HG02571 (cell line): ENCODE data around the gene ZFAND6.
"Not testable (repeated sequence)": the region's sequence is repeated elsewhere in the genome, so short reads cannot be mapped to it uniquely, and the experiment has no call there.

Experiments
- ATAC-seq: cut with Tn5 transposase; IDR thresholded peaks from one replicate; pipeline ENCODE4 v1.9.1; 2021; ENCODE audit warnings: mild to moderate bottlenecking, moderate library complexity; ENCODE audit not compliant: unreplicated experiment

The ZFAND6 gene

DNA sequence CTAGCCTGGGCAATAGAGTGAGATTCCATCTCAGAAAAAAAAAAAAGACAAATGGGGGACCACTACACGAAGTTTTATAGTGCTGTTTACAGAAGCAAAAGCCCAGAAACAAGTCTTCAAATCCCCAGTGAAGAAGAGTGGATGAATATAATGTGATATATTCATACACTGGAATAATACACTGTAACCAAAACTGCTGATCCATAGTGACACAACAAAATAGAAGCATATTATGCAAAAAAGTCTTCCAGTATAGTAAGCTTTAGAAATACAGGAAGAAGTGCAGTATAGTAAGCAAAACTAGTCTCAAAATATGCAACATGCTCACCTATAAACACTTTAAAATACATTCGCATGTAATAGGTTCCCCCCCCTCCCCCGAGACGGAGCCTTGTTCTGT, 81.4 kb downstream of the ZFAND6 start:
- ATAC-seq, result no peak

DNA sequence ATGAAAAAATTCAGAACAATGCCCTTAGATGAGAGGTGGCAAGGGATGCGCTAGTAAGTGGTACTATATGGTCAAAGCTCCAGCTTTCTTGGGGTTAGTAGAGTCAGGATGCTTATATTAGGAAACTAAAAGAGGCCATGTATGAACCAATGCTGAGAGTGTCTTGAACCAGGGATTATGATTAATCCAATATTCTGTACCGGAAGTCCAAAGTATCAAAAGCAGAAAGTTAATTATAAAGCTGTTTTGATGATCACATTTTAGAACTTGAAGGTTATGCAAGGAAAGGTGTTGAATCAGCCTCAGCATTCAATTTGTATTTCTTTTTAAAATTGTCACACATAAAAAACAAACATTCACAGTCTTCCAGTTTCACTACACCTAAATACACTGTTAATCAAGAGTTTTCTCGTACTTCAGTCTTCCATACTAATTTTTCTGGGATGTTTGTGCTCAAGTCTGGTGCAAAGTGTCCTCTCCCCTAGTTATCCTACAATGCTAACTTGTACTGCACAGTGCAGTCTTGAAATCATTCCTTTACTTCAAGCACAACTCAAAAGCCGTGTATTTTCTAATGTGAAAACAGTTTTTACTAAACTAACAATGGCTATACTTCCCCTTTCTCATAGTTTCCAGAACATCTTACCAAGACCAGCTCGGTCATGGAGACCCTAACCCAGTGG, 82.6 kb downstream of the ZFAND6 start:
- ATAC-seq, result no peak

DNA sequence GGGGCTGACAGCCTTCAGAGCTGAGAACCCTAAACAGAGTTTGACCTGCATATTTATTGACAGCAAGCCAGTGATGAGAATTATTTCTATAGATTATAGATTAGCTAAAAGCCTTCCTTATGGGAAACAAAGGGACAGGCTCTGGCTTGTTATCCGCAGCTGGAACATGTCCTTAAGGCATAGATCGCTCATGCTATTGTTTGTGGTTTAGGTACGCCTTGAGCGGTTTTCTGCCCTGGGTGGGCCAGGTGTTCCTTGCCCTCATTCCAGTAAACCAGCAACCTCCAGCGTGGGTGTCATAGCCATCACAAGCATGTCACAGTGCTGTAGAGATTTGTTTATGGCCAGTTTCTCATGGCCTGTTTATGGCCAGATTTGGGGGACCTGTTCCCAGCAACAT, 83.2 kb downstream of the ZFAND6 start:
- no peak for ATAC-seq

- no peak for ATAC-seq
Observed at GRCh38 chr15:80151148-80151547, 91.7 kb downstream of the ZFAND6 start.

DNA sequence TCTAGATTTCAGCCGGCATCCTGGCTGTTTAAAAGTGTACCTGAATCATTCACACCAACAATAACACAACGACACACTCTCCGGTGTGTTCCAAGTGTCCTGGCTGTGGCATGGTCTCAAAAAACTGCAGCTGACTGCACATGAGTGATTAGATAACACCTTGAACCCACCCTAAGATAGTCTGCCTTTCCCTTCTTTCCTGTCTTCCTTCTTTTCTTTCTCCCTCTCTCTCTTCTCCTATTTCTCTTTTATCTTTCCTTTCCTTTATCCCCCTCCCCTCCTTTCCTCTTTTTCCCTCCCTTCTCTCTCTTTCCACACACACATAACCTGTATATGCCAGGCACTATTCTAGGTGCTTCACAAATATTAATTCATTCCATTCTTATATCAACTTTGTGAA, 92.1 kb downstream of the ZFAND6 start:
- no peak for ATAC-seq

GRCh38 chr15:80152180-80152895, 92.9 kb downstream of the ZFAND6 start:
- peak; percentile 49 for ATAC-seq

GRCh38 chr15:80152896-80153876, 93.7 kb downstream of the ZFAND6 start, which contains the start of gene FAH:
Gene FAH, plus strand, starts transcription at chr15:80152999. Its CDS starts 56 bp downstream, at chr15:80153055.
- ATAC-seq, result peak; percentile 60

- no peak for ATAC-seq
Observed at GRCh38 chr15:80153900-80154299, 94.4 kb downstream of the ZFAND6 start.

DNA sequence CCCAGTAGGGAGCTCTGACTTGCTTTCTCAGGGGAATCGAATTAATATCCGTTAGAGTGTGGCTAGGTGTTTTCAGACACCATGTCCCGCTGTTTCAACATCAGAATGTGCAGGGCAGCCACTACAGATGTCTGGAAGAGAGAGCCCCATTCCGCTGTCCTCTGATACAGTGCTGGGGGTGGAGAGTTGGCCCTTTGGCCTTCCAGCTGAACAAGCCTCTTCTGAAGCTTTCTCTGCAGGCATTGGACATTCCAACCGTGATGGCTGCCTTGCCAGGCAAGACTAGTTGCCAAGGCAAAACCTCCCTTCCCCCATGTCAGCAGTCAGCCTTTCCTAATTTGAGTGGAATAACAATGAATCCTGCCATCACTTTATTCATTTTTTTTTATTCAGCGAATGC, 94.9 kb downstream of the ZFAND6 start:
- no peak for ATAC-seq

DNA sequence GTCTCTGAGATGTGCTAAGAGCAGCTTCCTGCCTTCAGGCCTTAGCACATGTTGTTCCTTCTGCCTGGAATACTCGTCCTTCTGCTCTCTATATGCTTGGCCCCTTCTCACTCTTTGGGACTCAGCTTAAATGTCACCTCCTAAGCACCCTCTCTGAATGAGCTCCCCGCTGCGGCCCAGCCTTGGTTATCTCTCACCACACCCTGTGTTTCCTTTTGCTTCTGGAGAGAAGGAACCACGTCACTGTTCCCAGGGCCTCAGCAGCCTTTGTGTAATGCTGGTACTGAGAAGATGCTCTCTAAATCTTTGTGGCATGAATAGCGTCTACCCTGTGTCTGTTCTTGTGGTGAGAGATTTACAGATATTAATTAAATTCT, 95.5 kb downstream of the ZFAND6 start:
- ATAC-seq, result no peak

- ATAC-seq, result not testable (repeated sequence)
Observed at GRCh38 chr15:80155378-80156175, 96.1 kb downstream of the ZFAND6 start.

- ATAC-seq, result no peak
Observed at GRCh38 chr15:80156176-80156720, 96.8 kb downstream of the ZFAND6 start.

- no peak for ATAC-seq
Observed at GRCh38 chr15:80157215-80157614, 97.7 kb downstream of the ZFAND6 start.

GRCh38 chr15:80159301-80159700, 99.8 kb downstream of the ZFAND6 start:
- ATAC-seq, result no peak

DNA sequence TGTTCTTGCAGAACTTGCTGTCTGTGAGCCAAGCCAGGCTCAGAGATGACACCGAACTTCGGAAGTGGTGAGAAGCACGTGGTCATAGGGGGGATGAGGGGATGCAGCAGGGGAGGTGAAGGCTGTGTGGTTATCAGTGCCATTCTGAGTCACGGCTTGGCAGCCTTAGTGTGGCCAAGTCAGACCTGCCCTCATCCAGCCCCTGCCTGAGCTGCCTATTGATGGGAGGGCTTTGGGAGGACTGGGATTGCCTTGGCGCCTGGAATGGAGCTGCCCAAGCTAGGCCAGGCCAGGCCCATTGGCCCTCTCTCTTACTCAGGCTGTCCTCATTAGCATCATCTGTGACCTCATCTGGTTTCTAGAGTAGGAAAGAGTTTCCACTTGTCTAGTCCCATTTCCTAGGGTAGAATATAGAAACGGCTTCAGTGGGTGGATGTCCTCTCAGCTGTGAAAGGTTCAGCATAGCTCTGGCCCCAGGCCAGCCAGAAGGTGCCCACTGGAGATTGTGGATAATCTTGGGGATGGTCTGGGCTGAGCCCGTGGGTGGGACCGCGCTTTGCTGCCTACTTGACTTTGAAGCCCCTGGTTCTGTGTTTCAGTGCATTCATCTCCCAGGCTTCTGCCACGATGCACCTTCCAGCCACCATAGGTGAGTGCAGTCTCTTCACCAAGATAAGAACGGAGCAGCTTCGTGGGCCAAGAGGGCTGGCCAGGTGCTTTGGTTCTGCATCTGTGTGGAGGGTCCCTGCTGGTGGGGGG, 100.5 kb downstream of the ZFAND6 start:
- ATAC-seq, result no peak

GRCh38 chr15:80160570-80161156, 101.2 kb downstream of the ZFAND6 start:
- ATAC-seq, result no peak

DNA sequence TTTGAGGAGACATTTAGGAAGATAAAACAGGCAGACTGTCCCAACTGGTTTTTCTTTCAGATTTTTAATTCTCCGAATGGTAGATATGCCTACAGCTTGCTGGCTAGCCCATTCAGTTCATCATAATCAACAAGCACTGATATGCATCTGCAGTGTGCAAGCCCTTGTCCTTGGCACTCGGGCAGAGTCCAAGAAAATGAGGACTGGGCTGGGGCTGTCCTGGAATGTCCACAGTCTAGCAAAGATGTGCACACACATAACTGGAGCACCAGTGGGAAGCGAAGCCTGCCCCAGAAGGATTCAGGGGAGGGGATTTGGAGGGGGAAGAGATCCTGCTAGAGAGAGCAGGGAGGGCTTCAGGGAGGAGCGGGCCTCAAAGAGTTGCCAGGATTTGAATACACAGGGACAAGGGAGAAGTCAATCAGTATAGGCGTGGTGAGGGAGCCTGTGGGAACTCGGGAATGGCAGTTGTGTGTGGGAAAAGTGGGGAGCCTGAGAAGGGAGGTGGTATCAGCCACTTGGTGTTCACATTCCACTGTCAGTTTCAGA, 102.1 kb downstream of the ZFAND6 start:
- ATAC-seq, result no peak

- no peak for ATAC-seq
Observed at GRCh38 chr15:80162059-80162554, 102.6 kb downstream of the ZFAND6 start.

- no peak for ATAC-seq
Observed at GRCh38 chr15:80163217-80163616, 103.7 kb downstream of the ZFAND6 start.
